PC-3 (cell line): ENCODE data around the gene CTTN. TPM values are rescaled to one million over a fixed set of nuclear protein-coding genes. Genes with fewer than 3 reads are reported as not detected.

Experiments used
- ATAC-seq: fragments of 200-7000 bp; cut with Tn5 transposase; 2 replicates; pipeline ENCODE4 v1.9.1; 2020; ENCODE audit warnings: mild to moderate bottlenecking, moderate library complexity
- BruUV-seq: library from RNA; stranded (reverse); fragments of 400-500 nt; replicated peaks from 2 replicates; lab custom pipeline; 2021; lab: Mats Ljungman, UMichigan
- CTCF ChIA-PET: fragments of 300-600 bp; sonication (Branson Sonifier 250); formaldehyde crosslinking; loops from one replicate; lab custom pipeline; 2022; ENCODE audit warnings: antibody characterized with exemption; lab: Charles Lee
- POLR2A ChIA-PET: fragments of 300-600 bp; sonication (Branson Sonifier 250); formaldehyde crosslinking; loops from one replicate; lab custom pipeline; 2022; ENCODE audit warnings: antibody characterized with exemption; ENCODE audit not compliant: unreplicated experiment; lab: Charles Lee
- DNase-seq: peaks from one replicate; pipeline ENCODE4 v3.0.0-alpha.2; 2015
- H2AFZ ChIP-seq: fragments of 300-600 bp; sonication (generic); 2 replicates; pipeline ENCODE4 v1.6.0; 2016; ENCODE audit warnings: antibody characterized with exemption, low read length
- H3F3A ChIP-seq: fragments of 300-600 bp; sonication (generic); one replicate; pipeline ENCODE4 v1.6.0; 2017; ENCODE audit warnings: antibody characterized with exemption, low read length, control low read depth, mild to moderate bottlenecking; ENCODE audit not compliant: unreplicated experiment
- H3K27ac ChIP-seq: fragments of 300-600 bp; sonication (generic); 2 replicates; pipeline ENCODE4 v1.5.1; 2016; ENCODE audit warnings: mild to moderate bottlenecking, low read length
- H3K27me3 ChIP-seq: fragments of 300-600 bp; sonication (generic); 2 replicates; pipeline ENCODE4 v1.6.1; 2016; ENCODE audit warnings: low read length, mixed read lengths
- H3K36me3 ChIP-seq: fragments of 300-600 bp; sonication (generic); 2 replicates; pipeline ENCODE4 v1.6.1; 2016; ENCODE audit warnings: low read depth, mixed run types, low read length, mixed read lengths
- H3K4me1 ChIP-seq: fragments of 300-600 bp; sonication (generic); 2 replicates; pipeline ENCODE4 v1.5.1; 2016; ENCODE audit warnings: low read length; ENCODE audit not compliant: insufficient read depth
- H3K4me2 ChIP-seq: fragments of 300-600 bp; sonication (generic); 2 replicates; pipeline ENCODE4 v1.6.0; 2016; ENCODE audit warnings: low read length
- H3K4me3 ChIP-seq: fragments of 300-600 bp; sonication (generic); 2 replicates; pipeline ENCODE4 v1.5.1; 2016; ENCODE audit warnings: mild to moderate bottlenecking, low read length, mixed read lengths
- H3K79me2 ChIP-seq: fragments of 300-600 bp; sonication (generic); 2 replicates; pipeline ENCODE4 v1.6.1; 2017; ENCODE audit warnings: low read length, mixed read lengths
- H3K9ac ChIP-seq: fragments of 300-600 bp; sonication (generic); 2 replicates; pipeline ENCODE4 v1.6.0; 2016; ENCODE audit warnings: mild to moderate bottlenecking, low read length
- H3K9me2 ChIP-seq: fragments of 300-600 bp; sonication (generic); replicated peaks from 2 replicates; pipeline ENCODE4 v1.6.1; 2016; ENCODE audit warnings: mixed run types, low read length, mixed read lengths
- H3K9me3 ChIP-seq: fragments of 300-600 bp; sonication (generic); 2 replicates; pipeline ENCODE4 v1.6.1; 2016; ENCODE audit warnings: low read length, mixed read lengths
- H4K20me1 ChIP-seq: fragments of 300-600 bp; sonication (generic); 2 replicates; pipeline ENCODE4 v1.6.1; 2016; ENCODE audit warnings: low read length, mixed read lengths
- CTCF ChIP-seq: fragments of 300-600 bp; sonication (generic); conservative IDR thresholded peaks from 2 replicates; pipeline ENCODE4 v1.5.1; 2017; ENCODE audit warnings: antibody characterized with exemption, low read depth, mild to moderate bottlenecking, low read length
- EZH2 ChIP-seq: fragments of 300-600 bp; sonication (generic); IDR thresholded peaks from one replicate; pipeline ENCODE4 v1.6.1; 2017; ENCODE audit warnings: antibody characterized with exemption, mild to moderate bottlenecking, low read length; ENCODE audit not compliant: unreplicated experiment
- EZH2phosphoT487 ChIP-seq: fragments of 300-600 bp; sonication (generic); IDR thresholded peaks from 2 replicates; pipeline ENCODE4 v1.6.1; 2018; ENCODE audit warnings: mild to moderate bottlenecking, antibody characterized with exemption, low read length, borderline replicate concordance
- intact Hi-C: fragments of 100-400 bp; cut with micrococcal nuclease; formaldehyde crosslinking; loops from 2 replicates; pipeline ENCODE4 v1.9.0; 2023
- total RNA-seq: library from RNA; depleted of rRNA; stranded (reverse); fragments of >200 nt; gene quantifications from 2 replicates; pipeline ENCODE4 v1.2.3, GENCODE V29; 2014

Gene CTTN
- total RNA-seq, 1 experiment from 2014 or later = 244 TPM

GRCh38 chr11:70381872-70382861 lies 16.2 kb upstream of the CTTN start:
- BruUV-seq = no TSS peak
- TF ChIP-seq EZH2phosphoT487 = no peak
- no peak for TF ChIP-seq CTCF
- no peak for TF ChIP-seq EZH2
- H3K36me3 ChIP-seq = peaks cover 56% of the 10 kb centered on the region
- CTCF ChIA-PET = no interaction called here
- no peak overlapping the region for H2AFZ ChIP-seq
- no peaks in the 10 kb centered on the region for H3K27me3 ChIP-seq
- no peak overlapping the region for H3K4me2 ChIP-seq
- DNase-seq (no peak), ATAC-seq (peak; percentile 67)
- H3K9me2 ChIP-seq = no peaks in the 10 kb centered on the region
- no peaks in the 10 kb centered on the region for H3F3A ChIP-seq
- H3K9me3 ChIP-seq = no peaks in the 10 kb centered on the region
- H3K4me1 ChIP-seq = no peaks in the 10 kb centered on the region
- H4K20me1 ChIP-seq = no peaks in the 10 kb centered on the region
- no peak overlapping the region for H3K9ac ChIP-seq
- POLR2A ChIA-PET = no interaction called here
- intact Hi-C loops = no loop called here
- H3K27ac ChIP-seq = no peak overlapping the region
- H3K4me3 ChIP-seq = no peak overlapping the region
- H3K79me2 ChIP-seq = peaks cover 7% of the 10 kb centered on the region

GRCh38 chr11:70383664-70384565 lies 14.4 kb upstream of the CTTN start:
- TF ChIP-seq CTCF (no peak), EZH2 (no peak), EZH2phosphoT487 (no peak)
- no peak for ATAC-seq
- no peaks in the 10 kb centered on the region for H3F3A ChIP-seq
- H3K27ac ChIP-seq = no peak overlapping the region
- no peak overlapping the region for H3K4me3 ChIP-seq
- ChIA-PET POLR2A (no interaction called here), CTCF (no interaction called here)
- no peaks in the 10 kb centered on the region for H3K9me3 ChIP-seq
- H3K4me2 ChIP-seq = no peak overlapping the region
- DNase-seq = no peak
- no peaks in the 10 kb centered on the region for H3K4me1 ChIP-seq
- BruUV-seq = no TSS peak
- no peaks in the 10 kb centered on the region for H3K27me3 ChIP-seq
- peaks cover 43% of the 10 kb centered on the region for H3K36me3 ChIP-seq
- H4K20me1 ChIP-seq = no peaks in the 10 kb centered on the region
- no peaks in the 10 kb centered on the region for H3K9me2 ChIP-seq
- H3K79me2 ChIP-seq = peaks cover 7% of the 10 kb centered on the region
- H3K9ac ChIP-seq = no peak overlapping the region
- intact Hi-C loops = no loop called here
- no peak overlapping the region for H2AFZ ChIP-seq
